Endothelial cell (in vitro differentiated cells): Measurements from ENCODE around the gene ZNF43. TPM values are rescaled to one million over a fixed set of nuclear protein-coding genes. Genes with fewer than 3 reads are reported as not detected.
"Not testable (repeated sequence)": the region's sequence is repeated elsewhere in the genome, so short reads cannot be mapped to it uniquely, and the experiment has no call there.

Source experiments
- DNase-seq: peaks from one replicate; pipeline ENCODE4 v3.0.0; 2021; ENCODE audit warnings: low spot score
- H3K27ac Mint-ChIP-seq: one replicate; pipeline ENCODE4 v1.8.0; 2021; ENCODE audit warnings: mixed read lengths, inconsistent platforms; ENCODE audit not compliant: unreplicated experiment
- H3K27me3 Mint-ChIP-seq: one replicate; pipeline ENCODE4 v1.8.0; 2021; ENCODE audit warnings: mild to moderate bottlenecking, moderate library complexity, mixed read lengths, inconsistent platforms; ENCODE audit not compliant: unreplicated experiment
- H3K36me3 Mint-ChIP-seq: one replicate; pipeline ENCODE4 v1.8.0; 2021; ENCODE audit warnings: mild to moderate bottlenecking, low read depth, mixed read lengths, inconsistent platforms; ENCODE audit not compliant: unreplicated experiment
- H3K4me1 Mint-ChIP-seq: one replicate; pipeline ENCODE4 v1.8.0; 2021; ENCODE audit warnings: mild to moderate bottlenecking, mixed read lengths, inconsistent platforms; ENCODE audit not compliant: unreplicated experiment
- H3K4me3 Mint-ChIP-seq: one replicate; pipeline ENCODE4 v1.8.0; 2021; ENCODE audit warnings: mild to moderate bottlenecking, mixed read lengths, inconsistent platforms; ENCODE audit not compliant: unreplicated experiment
- H3K9me3 Mint-ChIP-seq: one replicate; pipeline ENCODE4 v1.8.0; 2021; ENCODE audit warnings: mixed read lengths, inconsistent platforms; ENCODE audit not compliant: unreplicated experiment
- CTCF ChIP-seq: fragments of 200-600 bp; sonication (generic); IDR thresholded peaks from one replicate; pipeline ENCODE4 v1.5.0; 2021; ENCODE audit warnings: antibody characterized with exemption; ENCODE audit not compliant: unreplicated experiment
- long read RNA-seq: library from polyadenylated mRNA; unstranded; transcript quantifications from one replicate; pipeline ENCODE4 v2.0.0, GENCODE V29; 2020; ENCODE audit not compliant: unreplicated experiment
- total RNA-seq: library from RNA; stranded (reverse); fragmentation: NEBNext Ultra II Directional; extraction: Animal tissue kit (Norgen Biotek cat#: 25700); gene quantifications from one replicate; pipeline ENCODE4 v1.2.1, GENCODE V29; 2021; ENCODE audit not compliant: unreplicated experiment

ZNF43 gene
- total RNA-seq: 35.5 TPM
- long read RNA-seq, partial matches to known transcripts: 0 of 6 reads
- long read RNA-seq, other reads (novel, unspliced or antisense): 3 of 6 reads

DNA sequence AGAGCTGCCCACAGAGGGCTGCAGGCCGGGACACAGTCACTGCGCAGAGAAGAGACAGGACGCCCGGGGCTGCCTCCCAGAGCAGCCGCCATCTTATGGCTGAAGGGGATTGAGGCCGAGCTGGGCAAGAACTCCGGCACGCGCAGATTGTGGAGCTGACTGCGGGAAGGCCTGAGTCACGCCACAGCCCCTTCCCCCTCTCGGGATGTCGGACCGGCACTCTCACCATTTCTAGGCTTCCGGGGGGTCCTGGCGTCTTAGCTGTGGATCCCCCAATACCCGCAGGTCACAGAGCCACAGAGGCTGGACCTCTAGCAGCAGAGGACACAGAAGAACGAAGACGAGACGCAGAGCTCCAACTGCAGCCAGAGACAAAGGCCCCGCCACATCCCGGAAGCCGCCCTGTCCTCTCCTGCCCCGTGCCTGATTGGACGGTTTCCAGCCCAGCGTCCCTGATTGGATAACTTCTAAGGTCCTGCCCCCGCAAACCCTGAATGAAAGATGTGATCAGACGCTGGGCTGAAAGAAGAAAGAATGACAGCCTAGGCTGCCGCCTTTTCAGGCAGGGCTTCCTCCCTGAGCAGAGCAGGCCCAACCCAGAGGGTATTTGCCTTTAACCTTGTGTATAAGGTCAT is at the start of gene ZNF43:
Gene ZNF43 (minus strand): TSS at position 373 of the 635 bp plus-strand sequence. CDS start 144 bp downstream, at position 229.
- peak within 1 kb of the TSS; percentile 98 for H3K4me3 Mint-ChIP-seq
- peaks cover 2% of the 10 kb centered on the region for H3K9me3 Mint-ChIP-seq
- no peak for TF ChIP-seq CTCF
- H3K27ac Mint-ChIP-seq: peak within 1 kb of the TSS; percentile 100
- peak; percentile 86 for DNase-seq
- peaks cover 5% of the 10 kb centered on the region for H3K4me1 Mint-ChIP-seq
- H3K36me3 Mint-ChIP-seq: peaks cover 33% of the 10 kb centered on the region
- H3K27me3 Mint-ChIP-seq: peaks cover 10% of the 10 kb centered on the region

DNA sequence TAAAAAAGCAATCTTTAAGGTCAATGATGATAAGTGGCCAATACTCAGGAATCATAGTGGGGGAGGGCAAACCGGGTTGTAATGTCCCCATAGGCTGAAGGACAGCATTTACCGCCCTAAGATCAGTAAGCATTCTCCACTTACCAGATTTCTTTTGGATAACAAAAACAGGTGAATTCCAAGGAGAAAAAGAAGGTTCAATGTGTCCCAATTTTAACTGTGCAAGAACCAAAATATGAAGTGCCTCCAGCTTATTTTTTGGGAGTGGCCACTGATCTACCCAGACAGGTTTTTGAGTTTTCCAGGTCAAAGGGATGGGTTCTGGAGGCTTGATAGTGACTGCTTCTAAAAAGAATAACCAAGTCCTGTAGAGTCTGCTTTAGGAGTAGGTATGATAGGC is 49.5 kb upstream of the ZNF43 start:
- H3K4me1 Mint-ChIP-seq, DNase-seq, H3K27ac Mint-ChIP-seq, H3K27me3 Mint-ChIP-seq, H3K4me3 Mint-ChIP-seq: not testable (repeated sequence)
- H3K9me3 Mint-ChIP-seq: peaks cover 28% of the 10 kb centered on the region
- H3K36me3 Mint-ChIP-seq: peaks cover 15% of the 10 kb centered on the region

DNA sequence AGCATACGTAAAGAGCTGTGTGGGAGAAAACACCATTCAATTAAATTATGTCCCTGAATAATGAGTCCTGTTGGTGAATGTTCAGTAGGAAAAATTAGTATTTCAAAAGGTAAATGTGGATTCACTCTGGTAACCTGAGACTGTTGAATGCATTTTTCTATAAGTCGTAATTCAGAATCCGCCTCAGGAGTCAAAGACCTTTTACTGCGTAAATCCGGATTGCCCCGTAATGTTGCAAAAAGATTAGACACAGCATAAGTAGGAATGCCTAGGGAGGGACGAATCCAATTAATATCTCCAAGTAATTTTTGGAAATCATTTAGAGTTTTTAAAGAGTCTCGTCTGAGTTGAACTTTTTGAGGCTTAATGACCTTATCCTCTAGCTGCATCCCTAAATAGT is 48.8 kb upstream of the ZNF43 start:
- H3K27ac Mint-ChIP-seq, H3K4me1 Mint-ChIP-seq, H3K4me3 Mint-ChIP-seq, DNase-seq, H3K27me3 Mint-ChIP-seq: not testable (repeated sequence)
- Mint-ChIP-seq H3K9me3 (peaks cover 31% of the 10 kb centered on the region), H3K36me3 (peaks cover 19% of the 10 kb centered on the region)

DNA sequence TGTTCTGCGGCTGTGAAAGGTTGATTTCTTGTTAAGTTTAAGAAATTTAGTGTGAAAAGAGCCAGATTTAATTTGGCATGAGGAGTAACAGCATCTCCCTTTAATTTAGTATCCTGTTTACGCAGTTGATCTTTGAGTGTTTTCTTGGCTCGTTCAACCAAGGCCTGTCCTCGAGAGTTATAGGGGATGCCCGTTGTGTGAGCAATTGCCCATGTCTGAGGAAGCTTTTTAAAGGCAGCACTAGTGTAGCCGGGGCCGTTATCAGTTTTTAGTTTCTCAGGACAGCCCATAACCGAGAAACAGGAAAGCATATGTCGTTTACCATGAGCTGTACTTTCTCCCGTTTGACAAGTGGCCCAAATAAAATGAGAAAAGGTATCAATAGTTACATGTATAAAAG is 47.5 kb upstream of the ZNF43 start:
- H3K4me3 Mint-ChIP-seq: no peak overlapping the region
- H3K4me1 Mint-ChIP-seq: no peaks in the 10 kb centered on the region
- peaks cover 21% of the 10 kb centered on the region for H3K36me3 Mint-ChIP-seq
- peaks cover 32% of the 10 kb centered on the region for H3K9me3 Mint-ChIP-seq
- H3K27me3 Mint-ChIP-seq: peaks cover 10% of the 10 kb centered on the region
- TF ChIP-seq CTCF: no peak
- no peak for DNase-seq
- no peak overlapping the region for H3K27ac Mint-ChIP-seq

GRCh38 chr19:21880761-21881160 is 44.8 kb upstream of the ZNF43 start:
- H3K4me3 Mint-ChIP-seq, H3K27ac Mint-ChIP-seq, H3K4me1 Mint-ChIP-seq, DNase-seq, H3K27me3 Mint-ChIP-seq: not testable (repeated sequence)
- peaks cover 51% of the 10 kb centered on the region for H3K9me3 Mint-ChIP-seq
- peaks cover 27% of the 10 kb centered on the region for H3K36me3 Mint-ChIP-seq

- H3K36me3 Mint-ChIP-seq: peaks cover 22% of the 10 kb centered on the region
- no peak overlapping the region for H3K4me3 Mint-ChIP-seq
- H3K4me1 Mint-ChIP-seq: no peaks in the 10 kb centered on the region
- H3K9me3 Mint-ChIP-seq: peaks cover 50% of the 10 kb centered on the region
- TF ChIP-seq CTCF: no peak
- peaks cover 7% of the 10 kb centered on the region for H3K27me3 Mint-ChIP-seq
- no peak for DNase-seq
- no peak overlapping the region for H3K27ac Mint-ChIP-seq
Observed at GRCh38 chr19:21878646-21879045, 42.7 kb upstream of the ZNF43 start.
